Measurements from ENCODE around the gene VPS50. TPM values are rescaled to one million over a fixed set of nuclear protein-coding genes. Genes with fewer than 3 reads are reported as not detected.

Gene VPS50
- total RNA-seq, 1 experiment from 2014 or later = 9.2 TPM

DNA sequence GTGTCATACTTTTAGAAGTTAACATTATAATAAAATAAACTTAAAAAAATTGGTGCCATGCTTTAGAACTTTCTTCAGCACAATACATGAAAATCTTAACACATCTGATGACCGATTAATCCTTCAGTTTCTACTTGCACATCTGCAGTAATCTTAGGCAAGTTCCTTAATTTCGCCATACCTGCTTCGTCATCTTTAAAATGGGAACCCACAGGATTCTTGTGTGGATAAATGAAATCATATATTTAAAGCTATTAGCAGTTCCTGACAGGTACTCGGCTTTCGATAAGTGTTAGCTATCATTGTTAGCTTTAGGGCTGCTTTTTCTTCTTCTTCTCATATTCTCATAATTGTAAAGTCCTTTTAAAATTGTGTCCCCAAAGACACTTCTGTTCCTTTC lies 907 bp upstream of the VPS50 start (continued):
- TF ChIP-seq, protein P1, sequence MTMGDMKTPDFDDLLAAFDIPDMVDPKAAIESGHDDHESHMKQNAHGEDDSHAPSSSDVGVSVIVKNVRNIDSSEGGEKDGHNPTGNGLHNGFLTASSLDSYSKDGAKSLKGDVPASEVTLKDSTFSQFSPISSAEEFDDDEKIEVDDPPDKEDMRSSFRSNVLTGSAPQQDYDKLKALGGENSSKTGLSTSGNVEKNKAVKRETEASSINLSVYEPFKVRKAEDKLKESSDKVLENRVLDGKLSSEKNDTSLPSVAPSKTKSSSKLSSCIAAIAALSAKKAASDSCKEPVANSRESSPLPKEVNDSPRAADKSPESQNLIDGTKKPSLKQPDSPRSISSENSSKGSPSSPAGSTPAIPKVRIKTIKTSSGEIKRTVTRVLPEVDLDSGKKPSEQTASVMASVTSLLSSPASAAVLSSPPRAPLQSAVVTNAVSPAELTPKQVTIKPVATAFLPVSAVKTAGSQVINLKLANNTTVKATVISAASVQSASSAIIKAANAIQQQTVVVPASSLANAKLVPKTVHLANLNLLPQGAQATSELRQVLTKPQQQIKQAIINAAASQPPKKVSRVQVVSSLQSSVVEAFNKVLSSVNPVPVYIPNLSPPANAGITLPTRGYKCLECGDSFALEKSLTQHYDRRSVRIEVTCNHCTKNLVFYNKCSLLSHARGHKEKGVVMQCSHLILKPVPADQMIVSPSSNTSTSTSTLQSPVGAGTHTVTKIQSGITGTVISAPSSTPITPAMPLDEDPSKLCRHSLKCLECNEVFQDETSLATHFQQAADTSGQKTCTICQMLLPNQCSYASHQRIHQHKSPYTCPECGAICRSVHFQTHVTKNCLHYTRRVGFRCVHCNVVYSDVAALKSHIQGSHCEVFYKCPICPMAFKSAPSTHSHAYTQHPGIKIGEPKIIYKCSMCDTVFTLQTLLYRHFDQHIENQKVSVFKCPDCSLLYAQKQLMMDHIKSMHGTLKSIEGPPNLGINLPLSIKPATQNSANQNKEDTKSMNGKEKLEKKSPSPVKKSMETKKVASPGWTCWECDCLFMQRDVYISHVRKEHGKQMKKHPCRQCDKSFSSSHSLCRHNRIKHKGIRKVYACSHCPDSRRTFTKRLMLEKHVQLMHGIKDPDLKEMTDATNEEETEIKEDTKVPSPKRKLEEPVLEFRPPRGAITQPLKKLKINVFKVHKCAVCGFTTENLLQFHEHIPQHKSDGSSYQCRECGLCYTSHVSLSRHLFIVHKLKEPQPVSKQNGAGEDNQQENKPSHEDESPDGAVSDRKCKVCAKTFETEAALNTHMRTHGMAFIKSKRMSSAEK (CRISPR knock-in tag; IDR thresholded peaks at IDR 0.05; ENCODE audit: borderline replicate concordance) = no peak
- TF ChIP-seq TEAD1 (CRISPR knock-in tag; IDR thresholded peaks at IDR 0.05) = no peak
- TF ChIP-seq, protein P2, sequence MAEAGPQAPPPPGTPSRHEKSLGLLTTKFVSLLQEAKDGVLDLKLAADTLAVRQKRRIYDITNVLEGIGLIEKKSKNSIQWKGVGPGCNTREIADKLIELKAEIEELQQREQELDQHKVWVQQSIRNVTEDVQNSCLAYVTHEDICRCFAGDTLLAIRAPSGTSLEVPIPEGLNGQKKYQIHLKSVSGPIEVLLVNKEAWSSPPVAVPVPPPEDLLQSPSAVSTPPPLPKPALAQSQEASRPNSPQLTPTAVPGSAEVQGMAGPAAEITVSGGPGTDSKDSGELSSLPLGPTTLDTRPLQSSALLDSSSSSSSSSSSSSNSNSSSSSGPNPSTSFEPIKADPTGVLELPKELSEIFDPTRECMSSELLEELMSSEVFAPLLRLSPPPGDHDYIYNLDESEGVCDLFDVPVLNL (CRISPR knock-in tag; IDR thresholded peaks at IDR 0.05; ENCODE audit: borderline replicate concordance, low read depth) = no peak
- TF ChIP-seq, protein P3, sequence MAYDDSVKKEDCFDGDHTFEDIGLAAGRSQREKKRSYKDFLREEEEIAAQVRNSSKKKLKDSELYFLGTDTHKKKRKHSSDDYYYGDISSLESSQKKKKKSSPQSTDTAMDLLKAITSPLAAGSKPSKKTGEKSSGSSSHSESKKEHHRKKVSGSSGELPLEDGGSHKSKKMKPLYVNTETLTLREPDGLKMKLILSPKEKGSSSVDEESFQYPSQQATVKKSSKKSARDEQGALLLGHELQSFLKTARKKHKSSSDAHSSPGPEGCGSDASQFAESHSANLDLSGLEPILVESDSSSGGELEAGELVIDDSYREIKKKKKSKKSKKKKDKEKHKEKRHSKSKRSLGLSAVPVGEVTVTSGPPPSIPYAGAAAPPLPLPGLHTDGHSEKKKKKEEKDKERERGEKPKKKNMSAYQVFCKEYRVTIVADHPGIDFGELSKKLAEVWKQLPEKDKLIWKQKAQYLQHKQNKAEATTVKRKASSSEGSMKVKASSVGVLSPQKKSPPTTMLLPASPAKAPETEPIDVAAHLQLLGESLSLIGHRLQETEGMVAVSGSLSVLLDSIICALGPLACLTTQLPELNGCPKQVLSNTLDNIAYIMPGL (CRISPR knock-in tag; IDR thresholded peaks at IDR 0.05) = no peak

DNA sequence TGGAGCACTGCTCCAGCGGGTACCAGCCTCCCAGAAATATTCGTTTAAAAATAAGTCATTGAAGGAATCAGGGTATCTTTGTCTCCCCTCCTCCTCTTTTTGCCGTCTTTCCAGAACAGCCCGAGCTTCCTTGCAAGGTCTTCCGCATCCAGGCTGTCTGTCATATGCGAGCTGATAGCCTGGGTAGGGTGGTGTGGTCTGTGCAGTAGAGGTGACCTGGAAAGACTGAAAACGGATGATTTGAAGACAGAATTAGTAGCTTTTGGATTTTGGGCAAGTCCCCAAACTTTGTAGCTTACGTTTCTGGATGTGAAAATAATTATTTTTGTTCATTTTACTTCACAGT lies 480 bp downstream of the VPS50 start:
- Mint-ChIP-seq H3K27me3 (ENCODE audit: low read depth) (peaks cover 4% of the 10 kb centered on the region), H3K4me1 (no peaks in the 10 kb centered on the region), H3K9me3 (no peaks in the 10 kb centered on the region), H3K36me3 (no peaks in the 10 kb centered on the region), H3K4me3 (peak overlapping the region; percentile 99), H3K27ac (no peak overlapping the region)
- POLR2A ChIA-PET = interaction anchor here (0.8 kb wide), 1 partner anchor 23 kb away, joined by 3 read pairs; no protein-coding TSS in a partner anchor
- ATAC-seq (no peak), DNase-seq (ENCODE audit: low spot score) (no peak)
- CTCF ChIA-PET = interaction anchor here (0.8 to 1.7 kb wide), 5 partner anchors 9 to 319 kb away, joined by 3 to 13 read pairs (median 4); no protein-coding TSS in a partner anchor
- TF ChIP-seq, protein P4, sequence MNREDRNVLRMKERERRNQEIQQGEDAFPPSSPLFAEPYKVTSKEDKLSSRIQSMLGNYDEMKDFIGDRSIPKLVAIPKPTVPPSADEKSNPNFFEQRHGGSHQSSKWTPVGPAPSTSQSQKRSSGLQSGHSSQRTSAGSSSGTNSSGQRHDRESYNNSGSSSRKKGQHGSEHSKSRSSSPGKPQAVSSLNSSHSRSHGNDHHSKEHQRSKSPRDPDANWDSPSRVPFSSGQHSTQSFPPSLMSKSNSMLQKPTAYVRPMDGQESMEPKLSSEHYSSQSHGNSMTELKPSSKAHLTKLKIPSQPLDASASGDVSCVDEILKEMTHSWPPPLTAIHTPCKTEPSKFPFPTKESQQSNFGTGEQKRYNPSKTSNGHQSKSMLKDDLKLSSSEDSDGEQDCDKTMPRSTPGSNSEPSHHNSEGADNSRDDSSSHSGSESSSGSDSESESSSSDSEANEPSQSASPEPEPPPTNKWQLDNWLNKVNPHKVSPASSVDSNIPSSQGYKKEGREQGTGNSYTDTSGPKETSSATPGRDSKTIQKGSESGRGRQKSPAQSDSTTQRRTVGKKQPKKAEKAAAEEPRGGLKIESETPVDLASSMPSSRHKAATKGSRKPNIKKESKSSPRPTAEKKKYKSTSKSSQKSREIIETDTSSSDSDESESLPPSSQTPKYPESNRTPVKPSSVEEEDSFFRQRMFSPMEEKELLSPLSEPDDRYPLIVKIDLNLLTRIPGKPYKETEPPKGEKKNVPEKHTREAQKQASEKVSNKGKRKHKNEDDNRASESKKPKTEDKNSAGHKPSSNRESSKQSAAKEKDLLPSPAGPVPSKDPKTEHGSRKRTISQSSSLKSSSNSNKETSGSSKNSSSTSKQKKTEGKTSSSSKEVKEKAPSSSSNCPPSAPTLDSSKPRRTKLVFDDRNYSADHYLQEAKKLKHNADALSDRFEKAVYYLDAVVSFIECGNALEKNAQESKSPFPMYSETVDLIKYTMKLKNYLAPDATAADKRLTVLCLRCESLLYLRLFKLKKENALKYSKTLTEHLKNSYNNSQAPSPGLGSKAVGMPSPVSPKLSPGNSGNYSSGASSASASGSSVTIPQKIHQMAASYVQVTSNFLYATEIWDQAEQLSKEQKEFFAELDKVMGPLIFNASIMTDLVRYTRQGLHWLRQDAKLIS (CRISPR knock-in tag; IDR thresholded peaks at IDR 0.05; ENCODE audit: borderline replicate concordance) = no peak
- TF ChIP-seq, protein P5, sequence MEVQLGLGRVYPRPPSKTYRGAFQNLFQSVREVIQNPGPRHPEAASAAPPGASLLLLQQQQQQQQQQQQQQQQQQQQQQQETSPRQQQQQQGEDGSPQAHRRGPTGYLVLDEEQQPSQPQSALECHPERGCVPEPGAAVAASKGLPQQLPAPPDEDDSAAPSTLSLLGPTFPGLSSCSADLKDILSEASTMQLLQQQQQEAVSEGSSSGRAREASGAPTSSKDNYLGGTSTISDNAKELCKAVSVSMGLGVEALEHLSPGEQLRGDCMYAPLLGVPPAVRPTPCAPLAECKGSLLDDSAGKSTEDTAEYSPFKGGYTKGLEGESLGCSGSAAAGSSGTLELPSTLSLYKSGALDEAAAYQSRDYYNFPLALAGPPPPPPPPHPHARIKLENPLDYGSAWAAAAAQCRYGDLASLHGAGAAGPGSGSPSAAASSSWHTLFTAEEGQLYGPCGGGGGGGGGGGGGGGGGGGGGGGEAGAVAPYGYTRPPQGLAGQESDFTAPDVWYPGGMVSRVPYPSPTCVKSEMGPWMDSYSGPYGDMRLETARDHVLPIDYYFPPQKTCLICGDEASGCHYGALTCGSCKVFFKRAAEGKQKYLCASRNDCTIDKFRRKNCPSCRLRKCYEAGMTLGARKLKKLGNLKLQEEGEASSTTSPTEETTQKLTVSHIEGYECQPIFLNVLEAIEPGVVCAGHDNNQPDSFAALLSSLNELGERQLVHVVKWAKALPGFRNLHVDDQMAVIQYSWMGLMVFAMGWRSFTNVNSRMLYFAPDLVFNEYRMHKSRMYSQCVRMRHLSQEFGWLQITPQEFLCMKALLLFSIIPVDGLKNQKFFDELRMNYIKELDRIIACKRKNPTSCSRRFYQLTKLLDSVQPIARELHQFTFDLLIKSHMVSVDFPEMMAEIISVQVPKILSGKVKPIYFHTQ (CRISPR knock-in tag; IDR thresholded peaks at IDR 0.05) = no peak
- TF ChIP-seq, protein P6, sequence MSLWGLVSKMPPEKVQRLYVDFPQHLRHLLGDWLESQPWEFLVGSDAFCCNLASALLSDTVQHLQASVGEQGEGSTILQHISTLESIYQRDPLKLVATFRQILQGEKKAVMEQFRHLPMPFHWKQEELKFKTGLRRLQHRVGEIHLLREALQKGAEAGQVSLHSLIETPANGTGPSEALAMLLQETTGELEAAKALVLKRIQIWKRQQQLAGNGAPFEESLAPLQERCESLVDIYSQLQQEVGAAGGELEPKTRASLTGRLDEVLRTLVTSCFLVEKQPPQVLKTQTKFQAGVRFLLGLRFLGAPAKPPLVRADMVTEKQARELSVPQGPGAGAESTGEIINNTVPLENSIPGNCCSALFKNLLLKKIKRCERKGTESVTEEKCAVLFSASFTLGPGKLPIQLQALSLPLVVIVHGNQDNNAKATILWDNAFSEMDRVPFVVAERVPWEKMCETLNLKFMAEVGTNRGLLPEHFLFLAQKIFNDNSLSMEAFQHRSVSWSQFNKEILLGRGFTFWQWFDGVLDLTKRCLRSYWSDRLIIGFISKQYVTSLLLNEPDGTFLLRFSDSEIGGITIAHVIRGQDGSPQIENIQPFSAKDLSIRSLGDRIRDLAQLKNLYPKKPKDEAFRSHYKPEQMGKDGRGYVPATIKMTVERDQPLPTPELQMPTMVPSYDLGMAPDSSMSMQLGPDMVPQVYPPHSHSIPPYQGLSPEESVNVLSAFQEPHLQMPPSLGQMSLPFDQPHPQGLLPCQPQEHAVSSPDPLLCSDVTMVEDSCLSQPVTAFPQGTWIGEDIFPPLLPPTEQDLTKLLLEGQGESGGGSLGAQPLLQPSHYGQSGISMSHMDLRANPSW (CRISPR knock-in tag; conservative IDR thresholded peaks at IDR 0.05; ENCODE audit: low read depth) = no peak
- TF ChIP-seq TCF7 (CRISPR knock-in tag; IDR thresholded peaks at IDR 0.05; ENCODE audit: low read depth) = no peak
- TF ChIP-seq CREM (CRISPR knock-in tag; IDR thresholded peaks at IDR 0.05) = no peak
- TF ChIP-seq SMAD4 (CRISPR knock-in tag; IDR thresholded peaks at IDR 0.05) = no peak
- no peak for TF ChIP-seq GRHL2 (CRISPR knock-in tag; IDR thresholded peaks at IDR 0.05; ENCODE audit: insufficient replicate concordance, severe bottlenecking)
- TF ChIP-seq JAZF1 (CRISPR knock-in tag; IDR thresholded peaks at IDR 0.05) = no peak
- TF ChIP-seq ELF4 (CRISPR knock-in tag; IDR thresholded peaks at IDR 0.05; ENCODE audit: low read depth) = no peak
- TF ChIP-seq TEAD1 (CRISPR knock-in tag; IDR thresholded peaks at IDR 0.05) = no peak
- TF ChIP-seq MYBL2 (CRISPR knock-in tag; IDR thresholded peaks at IDR 0.05) = no peak
- TF ChIP-seq NFATC4 (CRISPR knock-in tag; IDR thresholded peaks at IDR 0.05) = no peak
- TF ChIP-seq TEAD4 (CRISPR knock-in tag; IDR thresholded peaks at IDR 0.05) = no peak
- TF ChIP-seq, protein P7, sequence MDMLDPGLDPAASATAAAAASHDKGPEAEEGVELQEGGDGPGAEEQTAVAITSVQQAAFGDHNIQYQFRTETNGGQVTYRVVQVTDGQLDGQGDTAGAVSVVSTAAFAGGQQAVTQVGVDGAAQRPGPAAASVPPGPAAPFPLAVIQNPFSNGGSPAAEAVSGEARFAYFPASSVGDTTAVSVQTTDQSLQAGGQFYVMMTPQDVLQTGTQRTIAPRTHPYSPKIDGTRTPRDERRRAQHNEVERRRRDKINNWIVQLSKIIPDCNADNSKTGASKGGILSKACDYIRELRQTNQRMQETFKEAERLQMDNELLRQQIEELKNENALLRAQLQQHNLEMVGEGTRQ (CRISPR knock-in tag; IDR thresholded peaks at IDR 0.05) = no peak
- no peak for TF ChIP-seq ZNF219 (CRISPR knock-in tag; IDR thresholded peaks at IDR 0.05; ENCODE audit: borderline replicate concordance)
